H1 (cell line): ENCODE results near the gene APOL1.

Experiments used
- POU5F1 ChIP-seq: IDR thresholded peaks from 2 replicates; pipeline ENCODE4 v1.6.1; 2011; ENCODE audit warnings: low read depth, mild to moderate bottlenecking, low read length, moderate library complexity
- SP4 ChIP-seq: IDR thresholded peaks from 2 replicates; pipeline ENCODE4 v1.6.1; 2012; ENCODE audit warnings: low read length, inconsistent platforms
- TF ChIP-seq, protein P1 (sequence below): IDR thresholded peaks from 2 replicates; pipeline ENCODE4 v1.6.1; 2011; ENCODE audit warnings: low read length, improper control_type of control experiment

DNA sequence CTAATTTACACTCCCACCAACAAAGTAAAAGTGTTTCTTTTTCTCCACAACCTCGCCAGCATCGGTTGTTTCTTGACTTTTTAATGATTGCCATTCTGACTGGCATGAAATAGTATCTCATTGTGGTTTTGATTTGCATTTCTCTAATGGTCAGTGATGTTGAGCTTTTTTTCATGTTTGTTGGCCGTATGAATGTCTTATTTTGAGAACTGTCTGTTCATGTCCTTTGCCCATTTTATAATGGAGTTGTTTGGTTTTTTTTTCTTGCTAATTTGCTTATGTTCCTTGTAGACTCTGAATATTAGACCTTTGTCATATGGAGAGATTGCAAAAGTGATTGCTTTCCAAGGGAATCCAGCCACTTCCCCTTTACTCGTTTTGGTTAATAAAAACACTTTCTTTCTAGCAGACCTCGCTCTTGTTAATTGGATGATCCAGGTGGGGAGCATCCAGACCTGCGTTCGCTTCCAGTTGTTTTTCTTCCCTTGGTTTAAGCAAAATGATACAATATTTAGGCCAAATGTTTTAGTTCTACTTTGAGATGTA is 34.2 kb upstream of the APOL1 start:
- TF ChIP-seq, protein P1, sequence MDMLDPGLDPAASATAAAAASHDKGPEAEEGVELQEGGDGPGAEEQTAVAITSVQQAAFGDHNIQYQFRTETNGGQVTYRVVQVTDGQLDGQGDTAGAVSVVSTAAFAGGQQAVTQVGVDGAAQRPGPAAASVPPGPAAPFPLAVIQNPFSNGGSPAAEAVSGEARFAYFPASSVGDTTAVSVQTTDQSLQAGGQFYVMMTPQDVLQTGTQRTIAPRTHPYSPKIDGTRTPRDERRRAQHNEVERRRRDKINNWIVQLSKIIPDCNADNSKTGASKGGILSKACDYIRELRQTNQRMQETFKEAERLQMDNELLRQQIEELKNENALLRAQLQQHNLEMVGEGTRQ, result no peak
- no peak for TF ChIP-seq POU5F1
- TF ChIP-seq SP4, result no peak
